Measurements from ENCODE around the gene C1QTNF6. TPM values are rescaled to one million over a fixed set of nuclear protein-coding genes. Genes with fewer than 3 reads are reported as not detected.

Gene C1QTNF6
- total RNA-seq, 1 experiment from 2014 or later = 7.4 TPM

GRCh38 chr22:37133304-37134018 is 54.6 kb downstream of the C1QTNF6 start:
- no peaks in the 10 kb centered on the region for H3K36me3 Mint-ChIP-seq (ENCODE audit: insufficient read depth, unreplicated experiment)
- no peak overlapping the region for H3K4me3 ChIP-seq (ENCODE audit: low read depth, low read length)
- no peaks in the 10 kb centered on the region for H3K27me3 ChIP-seq (replicated peaks; ENCODE audit: control insufficient read depth, insufficient read depth, low read length)
- H3K4me3 Mint-ChIP-seq (ENCODE audit: unreplicated experiment) = no peak overlapping the region
- peaks cover 7% of the 10 kb centered on the region for H3K27me3 Mint-ChIP-seq (ENCODE audit: insufficient read depth, unreplicated experiment)
- H3K9me3 ChIP-seq = no peaks in the 10 kb centered on the region
- TF ChIP-seq CTCF (IDR thresholded peaks at IDR 0.05; ENCODE audit: insufficient read depth in 1 of 2, low read depth in 1 of 2, low read length in 1 of 2, severe bottlenecking in 1 of 2, unreplicated experiment in 1 of 2) = no peak
- H3K27ac Mint-ChIP-seq (ENCODE audit: unreplicated experiment) = no peak overlapping the region
- intact Hi-C loops (cut with micrococcal nuclease; ENCODE audit: unreplicated experiment) = no loop called here
- POLR2A ChIA-PET = no interaction called here
- no TSS peak for BruUV-seq (replicated peaks)
- H3K4me1 ChIP-seq = no peaks in the 10 kb centered on the region
- no peak for DNase-seq
- H3K4me1 Mint-ChIP-seq (ENCODE audit: low read depth, unreplicated experiment) = no peaks in the 10 kb centered on the region
- CTCF ChIA-PET = no interaction called here
- H3K36me3 ChIP-seq (ENCODE audit: control insufficient read depth, insufficient read depth, low read length) = no peaks in the 10 kb centered on the region
- no peaks in the 10 kb centered on the region for H3K9me3 Mint-ChIP-seq (ENCODE audit: unreplicated experiment)

- Mint-ChIP-seq H3K27ac (ENCODE audit: unreplicated experiment) (no peak overlapping the region), H3K4me1 (ENCODE audit: low read depth, unreplicated experiment) (no peaks in the 10 kb centered on the region), H3K36me3 (ENCODE audit: insufficient read depth, unreplicated experiment) (no peaks in the 10 kb centered on the region), H3K9me3 (ENCODE audit: unreplicated experiment) (no peaks in the 10 kb centered on the region), H3K4me3 (ENCODE audit: unreplicated experiment) (no peak overlapping the region), H3K27me3 (ENCODE audit: insufficient read depth, unreplicated experiment) (peaks cover 7% of the 10 kb centered on the region)
- no peaks in the 10 kb centered on the region for H3K27me3 ChIP-seq (replicated peaks; ENCODE audit: control insufficient read depth, insufficient read depth, low read length)
- intact Hi-C loops (cut with micrococcal nuclease; ENCODE audit: unreplicated experiment) = no loop called here
- no peaks in the 10 kb centered on the region for H3K9me3 ChIP-seq
- TF ChIP-seq CTCF (IDR thresholded peaks at IDR 0.05; ENCODE audit: insufficient read depth in 1 of 2, low read depth in 1 of 2, low read length in 1 of 2, severe bottlenecking in 1 of 2, unreplicated experiment in 1 of 2) = no peak
- H3K36me3 ChIP-seq (ENCODE audit: control insufficient read depth, insufficient read depth, low read length) = no peaks in the 10 kb centered on the region
- BruUV-seq (replicated peaks) = no TSS peak
- H3K4me1 ChIP-seq = no peaks in the 10 kb centered on the region
- ChIA-PET CTCF (interaction anchor here (0.7 kb wide), 1 partner anchor 65 kb away, joined by 4 read pairs; no protein-coding TSS in a partner anchor), POLR2A (no interaction called here)
- DNase-seq = no peak
- H3K4me3 ChIP-seq (ENCODE audit: low read depth, low read length) = no peak overlapping the region
These were observed 55.3 kb downstream of the C1QTNF6 start for GRCh38 chr22:37132773-37133172.

Other genes with a start within 250 kb of the C1QTNF6 start
- 37.0 and 44.9 TPM in 2 replicates for gene TST, start 168.8 kb downstream of the C1QTNF6 start, total RNA-seq (2022)
- 81.8 and 83.7 TPM in 2 replicates for gene MPST, start 168.5 kb downstream of the C1QTNF6 start, total RNA-seq (2022)
- 17.2 and 19.8 TPM in 2 replicates for gene KCTD17, start 136.5 kb downstream of the C1QTNF6 start, total RNA-seq (2022)
- 1.5 and 1.6 TPM in 2 replicates for gene TMPRSS6, start 78.5 kb downstream of the C1QTNF6 start, total RNA-seq (2022)
- gene IL2RB, start 38.3 kb downstream of the C1QTNF6 start, total RNA-seq (2022) = not detected in 2 replicates
- gene SSTR3, start 24.2 kb upstream of the C1QTNF6 start, total RNA-seq (2022) = not detected in 2 replicates
- gene RAC2, start 56.0 kb upstream of the C1QTNF6 start, total RNA-seq (2022) = 0.25 TPM in 1 of 2 replicates, not detected in the other
- not detected in 2 replicates for gene CYTH4, start 94.3 kb upstream of the C1QTNF6 start, total RNA-seq (2022)
- gene ELFN2, start 239.2 kb upstream of the C1QTNF6 start, total RNA-seq (2022) = 4.0 and 4.6 TPM in 2 replicates